SK-N-SH (cell line): Measurements from ENCODE around the gene GTF2E1.

Experiments used
- CHD2 ChIP-seq: fragments of 150-350 bp; IDR thresholded peaks from 2 replicates; pipeline ENCODE4 v1.6.1; 2018; ENCODE audit warnings: low read length; ENCODE audit not compliant: partially characterized antibody
- CTCF ChIP-seq: fragments of 200-600 bp; sonication (generic); IDR thresholded peaks from 2 replicates; pipeline ENCODE4 v1.6.1; 2017; ENCODE audit warnings: antibody characterized with exemption, mild to moderate bottlenecking, moderate library complexity
- ELF1 ChIP-seq: IDR thresholded peaks from 2 replicates; pipeline ENCODE4 v1.4.0; 2012
- EP300 ChIP-seq, 2 experiments: IDR thresholded peaks; 2 replicates each; pipeline versions ENCODE4 v1.4.0 to v1.6.1; 2012; ENCODE audit warnings: borderline replicate concordance in 1 of 2, low read depth in 1 of 2, low read length in 1 of 2
- RCOR1 ChIP-seq: fragments of 150-350 bp; IDR thresholded peaks from 2 replicates; pipeline ENCODE4 v1.6.1; 2017; ENCODE audit warnings: antibody characterized with exemption, low read length
- RFX5 ChIP-seq: IDR thresholded peaks from 2 replicates; pipeline ENCODE4 v1.6.1; 2012; ENCODE audit warnings: mild to moderate bottlenecking, improper control_type of control experiment, low read length
- RXRA ChIP-seq: IDR thresholded peaks from 2 replicates; pipeline ENCODE4 v1.4.0; 2012; ENCODE audit warnings: low read depth, mild to moderate bottlenecking, borderline replicate concordance
- TAF1 ChIP-seq: IDR thresholded peaks from 2 replicates; pipeline ENCODE4 v1.6.1; 2012; ENCODE audit warnings: low read depth, mild to moderate bottlenecking, low read length, moderate library complexity, borderline replicate concordance
- TF ChIP-seq, protein P1 (sequence below): IDR thresholded peaks from 2 replicates; pipeline ENCODE4 v1.4.0; 2012; ENCODE audit warnings: low read depth, borderline replicate concordance

DNA sequence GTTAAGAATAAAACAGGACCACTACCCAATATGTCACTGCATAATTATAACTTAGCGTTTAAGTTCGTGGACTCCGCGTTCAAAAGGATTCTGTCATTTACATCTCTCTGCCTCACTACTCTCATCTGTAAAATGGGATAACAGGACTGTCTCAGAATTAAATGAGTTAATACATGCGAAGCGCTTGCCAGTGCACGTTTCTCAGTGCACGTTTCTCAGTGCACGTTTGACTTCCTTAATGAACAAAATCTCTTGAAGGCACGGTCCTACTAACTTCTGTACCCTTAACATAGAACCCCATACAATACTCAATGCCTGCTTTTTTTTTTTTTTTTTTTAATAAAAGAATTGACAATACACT is 727 bp upstream of the GTF2E1 start:
- TF ChIP-seq RXRA (no peak), CTCF (no peak), RCOR1 (peak; percentile 31; the same call in 1 of the 2 replicates), CHD2 (no peak), ELF1 (no peak), TAF1 (no peak), RFX5 (no peak), EP300 (IDR thresholded peaks at IDR 0.05; ENCODE audit: borderline replicate concordance in 1 of 2, low read depth in 1 of 2, low read length in 1 of 2) (no peak)
- TF ChIP-seq, protein P1, sequence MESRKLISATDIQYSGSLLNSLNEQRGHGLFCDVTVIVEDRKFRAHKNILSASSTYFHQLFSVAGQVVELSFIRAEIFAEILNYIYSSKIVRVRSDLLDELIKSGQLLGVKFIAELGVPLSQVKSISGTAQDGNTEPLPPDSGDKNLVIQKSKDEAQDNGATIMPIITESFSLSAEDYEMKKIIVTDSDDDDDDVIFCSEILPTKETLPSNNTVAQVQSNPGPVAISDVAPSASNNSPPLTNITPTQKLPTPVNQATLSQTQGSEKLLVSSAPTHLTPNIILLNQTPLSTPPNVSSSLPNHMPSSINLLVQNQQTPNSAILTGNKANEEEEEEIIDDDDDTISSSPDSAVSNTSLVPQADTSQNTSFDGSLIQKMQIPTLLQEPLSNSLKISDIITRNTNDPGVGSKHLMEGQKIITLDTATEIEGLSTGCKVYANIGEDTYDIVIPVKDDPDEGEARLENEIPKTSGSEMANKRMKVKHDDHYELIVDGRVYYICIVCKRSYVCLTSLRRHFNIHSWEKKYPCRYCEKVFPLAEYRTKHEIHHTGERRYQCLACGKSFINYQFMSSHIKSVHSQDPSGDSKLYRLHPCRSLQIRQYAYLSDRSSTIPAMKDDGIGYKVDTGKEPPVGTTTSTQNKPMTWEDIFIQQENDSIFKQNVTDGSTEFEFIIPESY, result no peak
